H1 (cell line): ENCODE data around the gene IFI44L. TPM values are rescaled to one million over a fixed set of nuclear protein-coding genes. Genes with fewer than 3 reads are reported as not detected.

Experiments
- CHD7 ChIP-seq: fragments of 300-600 bp; sonication (generic); IDR thresholded peaks from 2 replicates; pipeline ENCODE4 v1.7.1; 2012; ENCODE audit warnings: low read length, moderate library complexity, mild to moderate bottlenecking, inconsistent platforms; ENCODE audit not compliant: insufficient replicate concordance
- HDAC6 ChIP-seq: IDR thresholded peaks from one replicate; pipeline ENCODE4 v1.7.1; 2012; ENCODE audit warnings: low read depth, mild to moderate bottlenecking, inconsistent platforms, low read length, moderate library complexity
- SIRT6 ChIP-seq: IDR thresholded peaks from one replicate; pipeline ENCODE4 v1.7.1; 2012; ENCODE audit warnings: low read length, inconsistent platforms
- SP1 ChIP-seq: IDR thresholded peaks from 2 replicates; pipeline ENCODE4 v1.6.1; 2011; ENCODE audit warnings: low read depth, low read length
- polyA plus RNA-seq, 7 experiments: library from polyadenylated mRNA; depleted of rRNA in 3 of 7; stranded (reverse) in 5 of 7; unstranded in 2 of 7; fragments of >200 nt in 5 of 7; fragments of 200-250 nt in 2 of 7; gene quantifications; 1 replicate in 5 of 7; 2 replicates in 1 of 7; 4 replicates in 1 of 7; pipeline versions ENCODE4 v1.2.1 to v1.2.3, GENCODE V29; 2011 to 2013; ENCODE audit warnings: missing spikeins in 2 of 7, mixed read lengths in 2 of 7
- total RNA-seq: library from RNA; stranded (reverse); fragmentation: NEBNext Ultra II Directional; extraction: Animal tissue kit (Norgen Biotek cat#: 25700); gene quantifications from 2 replicates; pipeline ENCODE4 v1.2.1, GENCODE V29; 2021

The IFI44L gene
- total and polyA plus RNA-seq, 2 of the 8 experiments (the other 6 are each of a cell fraction or from before 2014, with no cell fraction given) = not detected

- TF ChIP-seq CHD7 (no peak), SP1 (no peak), SIRT6 (no peak), HDAC6 (no peak)
- TF ChIP-seq, all 59 proteins: peak for 0
Measured at GRCh38 chr1:78620666-78621065, 418 bp downstream of the IFI44L start (continued).
